H9 (cell line): Measurements from ENCODE around the gene MAPK14. TPM values are rescaled to one million over a fixed set of nuclear protein-coding genes. Genes with fewer than 3 reads are reported as not detected.

Experiments
- DNase-seq: peaks from one replicate; pipeline ENCODE4 v3.0.0-alpha.2; 2017
- H2AFZ ChIP-seq: one replicate; pipeline ENCODE4 v1.6.1; 2013; ENCODE audit warnings: mild to moderate bottlenecking, low read length, control low read depth, moderate library complexity
- H2AK5ac ChIP-seq: 2 replicates; pipeline ENCODE4 v1.6.1; 2013; ENCODE audit warnings: low read length, control low read depth, mixed read lengths; ENCODE audit not compliant: insufficient read length
- H2BK120ac ChIP-seq: one replicate; pipeline ENCODE4 v1.6.1; 2013; ENCODE audit warnings: low read depth, mild to moderate bottlenecking, low read length, control low read depth, inconsistent platforms; ENCODE audit not compliant: poor library complexity, severe bottlenecking
- H2BK12ac ChIP-seq: 2 replicates; pipeline ENCODE4 v1.6.1; 2013; ENCODE audit warnings: low read length, control low read depth, mixed read lengths, low read depth; ENCODE audit not compliant: insufficient read length
- H2BK15ac ChIP-seq: 2 replicates; pipeline ENCODE4 v1.6.1; 2013; ENCODE audit warnings: low read depth, low read length, control low read depth
- H2BK20ac ChIP-seq: one replicate; pipeline ENCODE4 v1.6.1; 2013; ENCODE audit warnings: low read depth, mild to moderate bottlenecking, low read length, control low read depth, inconsistent platforms; ENCODE audit not compliant: poor library complexity, severe bottlenecking
- H2BK5ac ChIP-seq: 2 replicates; pipeline ENCODE4 v1.6.1; 2013; ENCODE audit warnings: low read length, control low read depth, mixed read lengths; ENCODE audit not compliant: insufficient read length
- H3K14ac ChIP-seq: 2 replicates; pipeline ENCODE4 v1.6.1; 2013; ENCODE audit warnings: low read length, control low read depth; ENCODE audit not compliant: insufficient read depth
- H3K18ac ChIP-seq: 2 replicates; pipeline ENCODE4 v1.6.1; 2013; ENCODE audit warnings: low read depth, mild to moderate bottlenecking, mixed read lengths, low read length, control low read depth; ENCODE audit not compliant: insufficient read length
- H3K23ac ChIP-seq: 2 replicates; pipeline ENCODE4 v1.6.1; 2013; ENCODE audit warnings: low read length, control low read depth, mixed read lengths, low read depth; ENCODE audit not compliant: insufficient read length
- H3K23me2 ChIP-seq: 2 replicates; pipeline ENCODE4 v1.6.1; 2013; ENCODE audit warnings: low read depth, mild to moderate bottlenecking, mixed read lengths, low read length, control low read depth; ENCODE audit not compliant: insufficient read length, poor library complexity, severe bottlenecking
- H3K27ac ChIP-seq: 2 replicates; pipeline ENCODE4 v1.5.1; 2013; ENCODE audit warnings: low read length, control low read depth, mixed read lengths, low read depth; ENCODE audit not compliant: insufficient read length
- H3K27me3 ChIP-seq: 2 replicates; pipeline ENCODE4 v1.6.1; 2013; ENCODE audit warnings: low read length, control low read depth, inconsistent platforms; ENCODE audit not compliant: insufficient read depth
- H3K4ac ChIP-seq: 2 replicates; pipeline ENCODE4 v1.6.1; 2013; ENCODE audit warnings: low read depth, mild to moderate bottlenecking, control low read depth, inconsistent platforms, low read length, moderate library complexity
- H3K4me1 ChIP-seq: 2 replicates; pipeline ENCODE4 v1.6.1; 2013; ENCODE audit warnings: low read length, control low read depth, inconsistent platforms; ENCODE audit not compliant: insufficient read depth
- H3K4me2 ChIP-seq: 2 replicates; pipeline ENCODE4 v1.6.1; 2013; ENCODE audit warnings: low read length, control low read depth, mixed read lengths; ENCODE audit not compliant: insufficient read length, insufficient read depth
- H3K56ac ChIP-seq: 2 replicates; pipeline ENCODE4 v1.6.1; 2013; ENCODE audit warnings: low read depth, mild to moderate bottlenecking, mixed read lengths, low read length, control low read depth; ENCODE audit not compliant: insufficient read length
- H3K79me1 ChIP-seq: 2 replicates; pipeline ENCODE4 v1.6.1; 2013; ENCODE audit warnings: low read depth, mild to moderate bottlenecking, moderate library complexity, low read length, control low read depth, inconsistent platforms; ENCODE audit not compliant: insufficient read depth, poor library complexity, severe bottlenecking
- H3K79me2 ChIP-seq: 2 replicates; pipeline ENCODE4 v1.6.1; 2013; ENCODE audit warnings: low read length, control low read depth, inconsistent platforms; ENCODE audit not compliant: insufficient read depth
- H3K9ac ChIP-seq: 2 replicates; pipeline ENCODE4 v1.6.1; 2013; ENCODE audit warnings: low read length, control low read depth, mixed read lengths; ENCODE audit not compliant: insufficient read length; ENCODE audit errors: extremely low read depth
- H3K9me3 ChIP-seq: one replicate; pipeline ENCODE4 v1.6.1; 2013; ENCODE audit warnings: low read depth, low read length, inconsistent platforms; ENCODE audit not compliant: control insufficient read depth
- H3T11ph ChIP-seq: one replicate; pipeline ENCODE4 v1.6.1; 2013; ENCODE audit warnings: mild to moderate bottlenecking, low read length, control low read depth, inconsistent platforms
- H4K20me1 ChIP-seq: one replicate; pipeline ENCODE4 v1.6.1; 2013; ENCODE audit not compliant: control insufficient read depth, insufficient read length, insufficient read depth
- H4K5ac ChIP-seq: 2 replicates; pipeline ENCODE4 v1.6.1; 2013; ENCODE audit warnings: low read depth, mild to moderate bottlenecking, mixed read lengths, low read length, control low read depth; ENCODE audit not compliant: insufficient read length
- H4K8ac ChIP-seq: replicated peaks from 2 replicates; pipeline ENCODE4 v1.6.1; 2013; ENCODE audit warnings: low read length, control low read depth, mixed read lengths, low read depth; ENCODE audit not compliant: insufficient read length
- H4K91ac ChIP-seq: 2 replicates; pipeline ENCODE4 v1.6.1; 2013; ENCODE audit warnings: low read depth, mild to moderate bottlenecking, moderate library complexity, mixed read lengths, low read length, control low read depth; ENCODE audit not compliant: insufficient read length
- H3K27ac Mint-ChIP-seq, 3 experiments: 2 replicates in 2 of 3; 3 replicates in 1 of 3; pipeline ENCODE4 v1.8.0; 2020 to 2021; ENCODE audit warnings: mixed read lengths in 3 of 3, mild to moderate bottlenecking in 1 of 3, moderate library complexity in 1 of 3
- H3K27me3 Mint-ChIP-seq: 2 replicates; pipeline ENCODE4 v1.8.0; 2021; ENCODE audit warnings: low read depth, mild to moderate bottlenecking, moderate library complexity, mixed read lengths
- H3K36me3 Mint-ChIP-seq, 3 experiments: 2 replicates in 2 of 3; 3 replicates in 1 of 3; pipeline ENCODE4 v1.8.0; 2020 to 2021; ENCODE audit warnings: low read depth in 3 of 3, mixed read lengths in 3 of 3; ENCODE audit not compliant: insufficient read depth in 1 of 3
- H3K4me1 Mint-ChIP-seq, 2 experiments: 2 replicates each; pipeline ENCODE4 v1.8.0; 2020; ENCODE audit warnings: mixed read lengths in 2 of 2
- H3K4me3 Mint-ChIP-seq, 2 experiments: 2 replicates in 1 of 2; 3 replicates in 1 of 2; pipeline ENCODE4 v1.8.0; 2020 to 2021; ENCODE audit warnings: mild to moderate bottlenecking in 2 of 2, mixed read lengths in 2 of 2, moderate library complexity in 1 of 2
- H3K9me3 Mint-ChIP-seq, 2 experiments: 2 replicates in 1 of 2; 3 replicates in 1 of 2; pipeline ENCODE4 v1.8.0; 2020; ENCODE audit warnings: mild to moderate bottlenecking in 2 of 2, mixed read lengths in 2 of 2, moderate library complexity in 1 of 2
- WGBS: extraction: QIAGEN DNeasy Blood & Tissue Kit; methylation state at CpG from one replicate; pipeline ENCODE4 v1.1.7; 2013; ENCODE audit warnings: missing lambda C conversion rate, low lambda C conversion rate, mixed read lengths; ENCODE audit not compliant: insufficient read length; ENCODE audit errors: extremely low coverage; 5-methylcytosine and 5-hydroxymethylcytosine counted together
- total RNA-seq: library from RNA; stranded (reverse); gene quantifications from 2 replicates; pipeline ENCODE4 v1.2.1, GENCODE V29; 2021
- TF ChIP-seq, protein P1 (sequence below): fragments of 200-600 bp; sonication (generic); conservative IDR thresholded peaks from 3 replicates; pipeline ENCODE4 v1.8.0; 2021; ENCODE audit warnings: antibody characterized with exemption, mild to moderate bottlenecking

The MAPK14 gene
- total RNA-seq, 1 experiment from 2014 or later, result 40.5 TPM

DNA sequence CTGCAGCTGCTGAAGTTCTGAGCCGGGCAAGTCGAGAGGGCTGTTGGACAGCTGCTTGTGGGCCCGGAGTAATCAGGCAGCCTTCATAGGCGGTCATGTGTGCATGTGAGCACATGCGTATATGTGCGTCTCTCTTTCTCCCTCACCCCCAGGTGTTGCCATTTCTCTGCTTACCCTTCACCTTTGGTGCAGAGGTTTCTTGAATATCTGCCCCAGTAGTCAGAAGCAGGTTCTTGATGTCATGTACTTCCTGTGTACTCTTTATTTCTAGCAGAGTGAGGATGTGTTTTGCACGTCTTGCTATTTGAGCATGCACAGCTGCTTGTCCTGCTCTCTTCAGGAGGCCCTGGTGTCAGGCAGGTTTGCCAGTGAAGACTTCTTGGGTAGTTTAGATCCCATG lies 81.5 kb downstream of the MAPK14 start:
- H3K9ac ChIP-seq, result no peak overlapping the region
- H3K18ac ChIP-seq, result no peak overlapping the region
- H2AK5ac ChIP-seq, result no peak overlapping the region
- Mint-ChIP-seq H3K27me3 (no peaks in the 10 kb centered on the region), H3K4me3 (no peak overlapping the region), H3K27ac (no peak overlapping the region), H3K9me3 (no peaks in the 10 kb centered on the region), H3K4me1 (peaks cover 6 to 8% of the 10 kb centered on the region in 2 experiments; a peak in 1 of 4 replicates), H3K36me3 (peaks cover 5 to 37% (median 16%) of the 10 kb centered on the region in 3 experiments)
- H4K8ac ChIP-seq, result no peak overlapping the region
- H4K91ac ChIP-seq, result no peak overlapping the region
- WGBS, result no CpG with 5 or more reads among the region's 7 CpGs
- H3K79me2 ChIP-seq, result no peaks in the 10 kb centered on the region
- H2BK12ac ChIP-seq, result no peak overlapping the region
- no peak overlapping the region for H3K14ac ChIP-seq
- no peaks in the 10 kb centered on the region for H4K20me1 ChIP-seq
- no peak overlapping the region for H3K23ac ChIP-seq
- H3T11ph ChIP-seq, result no peak overlapping the region
- H2BK5ac ChIP-seq, result no peak overlapping the region
- H3K4me2 ChIP-seq, result no peak overlapping the region
- no peak overlapping the region for H2AFZ ChIP-seq
- H4K5ac ChIP-seq, result no peak overlapping the region
- H2BK120ac ChIP-seq, result no peak overlapping the region
- H2BK20ac ChIP-seq, result no peak overlapping the region
- no peak overlapping the region for H2BK15ac ChIP-seq
- H3K27ac ChIP-seq, result no peak overlapping the region
- no peaks in the 10 kb centered on the region for H3K79me1 ChIP-seq
- no peak for DNase-seq
- H3K56ac ChIP-seq, result no peak overlapping the region
- no peaks in the 10 kb centered on the region for H3K23me2 ChIP-seq
- H3K4ac ChIP-seq, result no peak overlapping the region
- no peaks in the 10 kb centered on the region for H3K27me3 ChIP-seq
- no peaks in the 10 kb centered on the region for H3K4me1 ChIP-seq
- TF ChIP-seq, protein P1, sequence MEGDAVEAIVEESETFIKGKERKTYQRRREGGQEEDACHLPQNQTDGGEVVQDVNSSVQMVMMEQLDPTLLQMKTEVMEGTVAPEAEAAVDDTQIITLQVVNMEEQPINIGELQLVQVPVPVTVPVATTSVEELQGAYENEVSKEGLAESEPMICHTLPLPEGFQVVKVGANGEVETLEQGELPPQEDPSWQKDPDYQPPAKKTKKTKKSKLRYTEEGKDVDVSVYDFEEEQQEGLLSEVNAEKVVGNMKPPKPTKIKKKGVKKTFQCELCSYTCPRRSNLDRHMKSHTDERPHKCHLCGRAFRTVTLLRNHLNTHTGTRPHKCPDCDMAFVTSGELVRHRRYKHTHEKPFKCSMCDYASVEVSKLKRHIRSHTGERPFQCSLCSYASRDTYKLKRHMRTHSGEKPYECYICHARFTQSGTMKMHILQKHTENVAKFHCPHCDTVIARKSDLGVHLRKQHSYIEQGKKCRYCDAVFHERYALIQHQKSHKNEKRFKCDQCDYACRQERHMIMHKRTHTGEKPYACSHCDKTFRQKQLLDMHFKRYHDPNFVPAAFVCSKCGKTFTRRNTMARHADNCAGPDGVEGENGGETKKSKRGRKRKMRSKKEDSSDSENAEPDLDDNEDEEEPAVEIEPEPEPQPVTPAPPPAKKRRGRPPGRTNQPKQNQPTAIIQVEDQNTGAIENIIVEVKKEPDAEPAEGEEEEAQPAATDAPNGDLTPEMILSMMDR, result no peak
- H3K9me3 ChIP-seq, result no peaks in the 10 kb centered on the region
